ENCODE data around the gene EPC1. TPM values are rescaled to one million over a fixed set of nuclear protein-coding genes. Genes with fewer than 3 reads are reported as not detected.

EPC1 gene
- total RNA-seq, 2 experiments from 2014 or later = 40.9 to 48.8 TPM

GRCh38 chr10:32308027-32308603 lies 38.8 kb downstream of the EPC1 start:
- Histone ChIP-seq H3K79me2 (ENCODE audit: insufficient read depth, low read depth, low read length) (peaks cover 98% of the 10 kb centered on the region), H3K9me2 (ENCODE audit: insufficient read depth, low read length) (no peaks in the 10 kb centered on the region), H2AFZ (ENCODE audit: low read length) (no peak overlapping the region), H3K27ac (ENCODE audit: low read depth, low read length, poor library complexity, severe bottlenecking) (no peak overlapping the region), H3K4me1 (ENCODE audit: insufficient read depth, low read length, poor library complexity, severe bottlenecking) (no peaks in the 10 kb centered on the region), H4K20me1 (ENCODE audit: insufficient read depth, low read length) (peaks cover 25% of the 10 kb centered on the region; the same call in 1 of the 2 replicates), H3K9me3 (ENCODE audit: low read length) (0 out of 2 replicates have a peak, but pooled peaks cover 9% of the 10 kb centered on the region), H3K4me2 (ENCODE audit: low read length) (no peak overlapping the region), H3K36me3 (ENCODE audit: insufficient read depth, low read length) (peaks cover 85% of the 10 kb centered on the region), H3K4me3 (ENCODE audit: low read depth, low read length, poor library complexity, severe bottlenecking) (no peak overlapping the region)
- intact Hi-C loops (cut with micrococcal nuclease; ENCODE audit: unreplicated experiment) = no loop called here
- ChIA-PET POLR2A (interaction anchor here (1.4 to 1.8 kb wide), 2 partner anchors 14 to 16 kb away, joined by 4 to 6 read pairs; no protein-coding TSS in a partner anchor), CTCF (ENCODE audit: unreplicated experiment) (no interaction called here)
- BruUV-seq (replicated peaks) = no TSS peak
- DNase-seq (ENCODE audit: low spot score) = no peak
- TF ChIP-seq, protein P1, sequence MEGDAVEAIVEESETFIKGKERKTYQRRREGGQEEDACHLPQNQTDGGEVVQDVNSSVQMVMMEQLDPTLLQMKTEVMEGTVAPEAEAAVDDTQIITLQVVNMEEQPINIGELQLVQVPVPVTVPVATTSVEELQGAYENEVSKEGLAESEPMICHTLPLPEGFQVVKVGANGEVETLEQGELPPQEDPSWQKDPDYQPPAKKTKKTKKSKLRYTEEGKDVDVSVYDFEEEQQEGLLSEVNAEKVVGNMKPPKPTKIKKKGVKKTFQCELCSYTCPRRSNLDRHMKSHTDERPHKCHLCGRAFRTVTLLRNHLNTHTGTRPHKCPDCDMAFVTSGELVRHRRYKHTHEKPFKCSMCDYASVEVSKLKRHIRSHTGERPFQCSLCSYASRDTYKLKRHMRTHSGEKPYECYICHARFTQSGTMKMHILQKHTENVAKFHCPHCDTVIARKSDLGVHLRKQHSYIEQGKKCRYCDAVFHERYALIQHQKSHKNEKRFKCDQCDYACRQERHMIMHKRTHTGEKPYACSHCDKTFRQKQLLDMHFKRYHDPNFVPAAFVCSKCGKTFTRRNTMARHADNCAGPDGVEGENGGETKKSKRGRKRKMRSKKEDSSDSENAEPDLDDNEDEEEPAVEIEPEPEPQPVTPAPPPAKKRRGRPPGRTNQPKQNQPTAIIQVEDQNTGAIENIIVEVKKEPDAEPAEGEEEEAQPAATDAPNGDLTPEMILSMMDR (conservative IDR thresholded peaks at IDR 0.05; ENCODE audit: low read length) = no peak
- no peak for TF ChIP-seq EZH2phosphoT487 (IDR thresholded peaks at IDR 0.05; ENCODE audit: borderline replicate concordance, low read depth, low read length)

- no peaks in the 10 kb centered on the region for H3K9me2 ChIP-seq (ENCODE audit: insufficient read depth, low read length)
- no TSS peak for BruUV-seq (replicated peaks)
- intact Hi-C loops (cut with micrococcal nuclease; ENCODE audit: unreplicated experiment) = no loop called here
- 0 out of 2 replicates have a peak, but pooled peaks cover 9% of the 10 kb centered on the region for H3K9me3 ChIP-seq (ENCODE audit: low read length)
- POLR2A ChIA-PET = interaction anchor here (1.4 to 1.8 kb wide), 2 partner anchors 14 to 16 kb away, joined by 4 to 6 read pairs; no protein-coding TSS in a partner anchor
- peaks cover 85% of the 10 kb centered on the region for H3K36me3 ChIP-seq (ENCODE audit: insufficient read depth, low read length)
- no peak overlapping the region for H2AFZ ChIP-seq (ENCODE audit: low read length)
- peaks cover 98% of the 10 kb centered on the region for H3K79me2 ChIP-seq (ENCODE audit: insufficient read depth, low read depth, low read length)
- peaks cover 25% of the 10 kb centered on the region; the same call in 1 of the 2 replicates for H4K20me1 ChIP-seq (ENCODE audit: insufficient read depth, low read length)
- no peak for TF ChIP-seq EZH2phosphoT487 (IDR thresholded peaks at IDR 0.05; ENCODE audit: borderline replicate concordance, low read depth, low read length)
- TF ChIP-seq, protein P1 (conservative IDR thresholded peaks at IDR 0.05; ENCODE audit: low read length) = no peak
- no peak overlapping the region for H3K4me3 ChIP-seq (ENCODE audit: low read depth, low read length, poor library complexity, severe bottlenecking)
- H3K27ac ChIP-seq (ENCODE audit: low read depth, low read length, poor library complexity, severe bottlenecking) = no peak overlapping the region
- no peaks in the 10 kb centered on the region for H3K4me1 ChIP-seq (ENCODE audit: insufficient read depth, low read length, poor library complexity, severe bottlenecking)
- DNase-seq (ENCODE audit: low spot score) = no peak
- CTCF ChIA-PET (ENCODE audit: unreplicated experiment) = no interaction called here
- H3K4me2 ChIP-seq (ENCODE audit: low read length) = no peak overlapping the region
Observed at GRCh38 chr10:32307609-32308008, 39.3 kb downstream of the EPC1 start.

- Histone ChIP-seq H3K4me3 (ENCODE audit: low read depth, low read length, poor library complexity, severe bottlenecking) (no peak overlapping the region), H3K4me1 (ENCODE audit: insufficient read depth, low read length, poor library complexity, severe bottlenecking) (no peaks in the 10 kb centered on the region), H2AFZ (ENCODE audit: low read length) (no peak overlapping the region), H3K4me2 (ENCODE audit: low read length) (no peak overlapping the region), H3K27ac (ENCODE audit: low read depth, low read length, poor library complexity, severe bottlenecking) (no peak overlapping the region), H3K79me2 (ENCODE audit: insufficient read depth, low read depth, low read length) (peaks cover 92% of the 10 kb centered on the region), H3K9me3 (ENCODE audit: low read length) (0 out of 2 replicates have a peak, but pooled peaks cover 6% of the 10 kb centered on the region), H3K9me2 (ENCODE audit: insufficient read depth, low read length) (no peaks in the 10 kb centered on the region), H4K20me1 (ENCODE audit: insufficient read depth, low read length) (0 out of 2 replicates have a peak, but pooled peaks cover 2% of the 10 kb centered on the region), H3K36me3 (ENCODE audit: insufficient read depth, low read length) (peaks cover 63% of the 10 kb centered on the region)
- ChIA-PET POLR2A (interaction anchor here (1.8 kb wide), 1 partner anchor 16 kb away, joined by 7 read pairs; no protein-coding TSS in a partner anchor), CTCF (ENCODE audit: unreplicated experiment) (no interaction called here)
- DNase-seq (ENCODE audit: low spot score) = no peak
- intact Hi-C loops (cut with micrococcal nuclease; ENCODE audit: unreplicated experiment) = no loop called here
- no TSS peak for BruUV-seq (replicated peaks)
- TF ChIP-seq, protein P1 (conservative IDR thresholded peaks at IDR 0.05; ENCODE audit: low read length) = no peak
- TF ChIP-seq EZH2phosphoT487 (IDR thresholded peaks at IDR 0.05; ENCODE audit: borderline replicate concordance, low read depth, low read length) = no peak
Observed at GRCh38 chr10:32299354-32299980, 47.5 kb downstream of the EPC1 start.

Measured in OCI-LY7 (cell line).